GM19467 (cell line): ENCODE measurements around the gene MRPL1.
A peak's percentile ranks its signal among the peaks of the same experiment; 100 is the strongest.
"Not testable (repeated sequence)": the region's sequence is repeated elsewhere in the genome, so short reads cannot be mapped to it uniquely, and the experiment has no call there.

Experiments
- ATAC-seq: cut with Tn5 transposase; IDR thresholded peaks from one replicate; pipeline ENCODE4 v1.9.1; 2021; ENCODE audit warnings: mild to moderate bottlenecking, moderate library complexity; ENCODE audit not compliant: unreplicated experiment

The MRPL1 gene

GRCh38 chr4:77911842-77912450, 49.3 kb downstream of the MRPL1 start:
- peak; percentile 70 for ATAC-seq

GRCh38 chr4:77913348-77913747, 50.7 kb downstream of the MRPL1 start:
- no peak for ATAC-seq

GRCh38 chr4:77917075-77917474, 54.4 kb downstream of the MRPL1 start:
- no peak for ATAC-seq

GRCh38 chr4:77917601-77918000, 55.0 kb downstream of the MRPL1 start:
- ATAC-seq: no peak

- no peak for ATAC-seq
Measured at GRCh38 chr4:77920371-77920770, 57.7 kb downstream of the MRPL1 start.

GRCh38 chr4:77921701-77922100, 59.1 kb downstream of the MRPL1 start:
- ATAC-seq: no peak

- ATAC-seq: no peak
Measured at GRCh38 chr4:77922158-77923094, 59.8 kb downstream of the MRPL1 start.

- ATAC-seq: no peak
Measured at GRCh38 chr4:77927991-77928925, 65.6 kb downstream of the MRPL1 start.

GRCh38 chr4:77930154-77930639, 67.6 kb downstream of the MRPL1 start:
- ATAC-seq: no peak

GRCh38 chr4:77930876-77931275, 68.2 kb downstream of the MRPL1 start:
- ATAC-seq: no peak

GRCh38 chr4:77931452-77932135, 69.0 kb downstream of the MRPL1 start:
- ATAC-seq: no peak

GRCh38 chr4:77938560-77938959, 75.9 kb downstream of the MRPL1 start:
- no peak for ATAC-seq

- not testable (repeated sequence) for ATAC-seq
Measured at GRCh38 chr4:77945929-77946328, 83.3 kb downstream of the MRPL1 start.

- ATAC-seq: no peak
Measured at GRCh38 chr4:77950203-77950602, 87.6 kb downstream of the MRPL1 start.

GRCh38 chr4:77952457-77952856, 89.8 kb downstream of the MRPL1 start:
- no peak for ATAC-seq

- ATAC-seq: no peak
Measured at GRCh38 chr4:77954690-77955089, 92.1 kb downstream of the MRPL1 start.

GRCh38 chr4:77956917-77957316, 94.3 kb downstream of the MRPL1 start:
- no peak for ATAC-seq

GRCh38 chr4:77958897-77959296, 96.3 kb downstream of the MRPL1 start:
- ATAC-seq: no peak

GRCh38 chr4:77959566-77960338, 97.1 kb downstream of the MRPL1 start:
- no peak for ATAC-seq

- no peak for ATAC-seq
Measured at GRCh38 chr4:77960367-77960766, 97.7 kb downstream of the MRPL1 start.
